HG03469 (cell line): ENCODE measurements around the gene ENOX2.

ENCODE experiments used
- ATAC-seq: cut with Tn5 transposase; IDR thresholded peaks from one replicate; pipeline ENCODE4 v1.9.1; 2021; ENCODE audit warnings: mild to moderate bottlenecking, moderate library complexity, moderate number of reproducible peaks; ENCODE audit not compliant: unreplicated experiment

ENOX2 gene

GRCh38 chrX:130702867-130703707 lies 199.9 kb downstream of the ENOX2 start:
- ATAC-seq: no peak

DNA sequence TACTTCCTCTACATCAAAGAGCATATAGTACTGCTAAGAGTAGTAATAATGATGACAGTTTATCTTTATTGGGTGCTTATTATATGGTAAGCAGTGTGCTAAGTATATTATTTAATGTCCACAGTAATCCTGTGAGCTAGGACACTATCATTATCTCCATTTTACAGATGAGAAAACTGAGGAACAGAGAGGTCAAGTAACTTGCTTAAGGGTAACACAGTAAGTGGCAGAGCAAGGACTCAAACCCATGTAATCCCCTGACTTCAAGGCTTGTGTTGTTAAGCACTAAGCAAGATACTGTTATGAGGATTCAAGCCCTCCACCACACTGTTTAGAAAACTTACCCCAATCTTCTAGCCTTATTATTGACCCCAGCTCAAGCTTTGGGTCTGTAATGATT lies 202.4 kb downstream of the ENOX2 start:
- no peak for ATAC-seq

- no peak for ATAC-seq
These were observed 203.4 kb downstream of the ENOX2 start for GRCh38 chrX:130699618-130700017.

GRCh38 chrX:130696542-130696941 lies 206.5 kb downstream of the ENOX2 start:
- ATAC-seq: no peak

GRCh38 chrX:130695931-130696330 lies 207.1 kb downstream of the ENOX2 start:
- ATAC-seq: no peak

GRCh38 chrX:130694983-130695382 lies 208.0 kb downstream of the ENOX2 start:
- no peak for ATAC-seq

- ATAC-seq: no peak
These were observed 211.4 kb downstream of the ENOX2 start for GRCh38 chrX:130691576-130691975.

DNA sequence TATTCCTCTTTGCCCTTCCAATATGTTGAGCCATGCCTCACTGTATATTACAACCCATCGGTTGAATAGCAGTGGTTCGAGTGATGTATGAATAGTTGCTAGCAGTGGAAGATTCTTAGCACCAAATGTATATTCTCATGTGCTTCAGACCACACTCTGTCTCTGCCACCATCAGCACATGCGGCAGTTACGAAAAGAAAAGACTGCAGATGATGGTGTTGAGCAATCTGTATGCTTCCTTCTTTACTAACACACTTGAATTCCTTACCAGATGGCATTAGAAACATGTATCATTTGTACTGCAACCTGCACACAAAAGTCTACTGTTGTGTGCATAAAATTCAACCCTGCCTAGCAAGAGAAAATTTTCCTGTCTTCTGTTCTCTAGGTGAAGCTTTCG lies 214.6 kb downstream of the ENOX2 start:
- ATAC-seq: no peak

- ATAC-seq: no peak
These were observed 220.0 kb downstream of the ENOX2 start for GRCh38 chrX:130682990-130683389.

- ATAC-seq: no peak
These were observed 222.6 kb downstream of the ENOX2 start for GRCh38 chrX:130680164-130681035.

- no peak for ATAC-seq
These were observed 226.1 kb downstream of the ENOX2 start for GRCh38 chrX:130676861-130677260.

- ATAC-seq: no peak
These were observed 230.8 kb downstream of the ENOX2 start for GRCh38 chrX:130672214-130672613.

DNA sequence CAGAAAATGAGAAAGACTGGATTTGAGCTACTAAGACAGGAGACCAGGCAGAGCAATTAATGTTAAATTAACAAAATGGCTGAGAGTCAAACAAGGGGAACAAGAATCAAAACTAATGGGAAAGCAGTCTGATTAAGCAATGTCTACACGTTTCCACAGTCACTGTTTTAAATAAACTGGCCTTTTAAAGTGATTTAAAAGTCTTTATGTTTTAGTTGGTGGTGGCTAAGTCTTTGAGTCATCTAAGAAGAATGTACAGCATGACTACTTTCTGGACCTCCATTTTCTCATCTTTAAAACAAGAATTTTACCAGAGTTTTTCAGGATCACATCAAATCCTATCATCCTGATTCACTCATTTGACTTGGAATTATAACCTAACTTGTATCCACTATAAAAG lies 233.8 kb downstream of the ENOX2 start:
- no peak for ATAC-seq

DNA sequence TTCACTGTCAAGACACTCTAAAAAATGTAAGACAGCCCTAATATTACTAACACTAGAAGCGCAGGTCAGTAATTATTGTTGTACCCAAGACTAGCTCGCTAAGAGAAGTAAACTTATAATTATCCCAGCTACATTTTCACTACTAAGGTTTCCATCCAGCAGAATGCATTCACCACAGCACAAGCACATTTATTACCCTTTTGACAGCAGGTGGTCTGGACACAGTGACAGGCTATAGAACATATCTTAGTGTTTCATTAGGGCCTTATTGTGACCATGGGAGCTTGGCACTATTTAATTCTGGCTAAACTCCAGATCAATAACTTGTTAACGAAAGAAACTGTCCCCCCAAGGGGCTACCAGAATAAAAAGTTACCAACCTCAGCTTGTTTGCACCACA lies 237.7 kb downstream of the ENOX2 start:
- no peak for ATAC-seq

- no peak for ATAC-seq
These were observed 244.7 kb downstream of the ENOX2 start for GRCh38 chrX:130658310-130658709.

- no peak for ATAC-seq
These were observed 248.5 kb downstream of the ENOX2 start for GRCh38 chrX:130654409-130654950.

- no peak for ATAC-seq
These were observed 250.0 kb downstream of the ENOX2 start for GRCh38 chrX:130652824-130653578.

DNA sequence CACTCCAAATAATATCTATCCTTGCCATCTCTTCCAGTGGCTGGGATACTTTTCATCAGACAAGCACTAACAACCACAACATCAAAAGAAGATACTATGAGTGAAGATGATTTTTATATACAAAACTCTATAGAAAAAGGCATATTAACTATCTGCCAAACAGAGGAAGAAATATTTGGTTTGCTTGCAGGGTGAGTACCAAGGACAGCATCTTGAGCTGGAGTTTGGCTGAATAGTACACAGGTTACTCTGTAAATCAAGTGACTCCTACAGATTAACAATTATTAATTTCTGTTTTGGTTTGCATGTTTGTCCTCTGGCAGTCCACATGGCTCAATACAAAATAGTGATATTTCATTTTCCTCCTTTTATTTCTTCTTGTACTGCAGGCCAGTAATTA lies 253.3 kb downstream of the ENOX2 start:
- ATAC-seq: no peak

- no peak for ATAC-seq
These were observed 255.5 kb downstream of the ENOX2 start for GRCh38 chrX:130647468-130647867.

DNA sequence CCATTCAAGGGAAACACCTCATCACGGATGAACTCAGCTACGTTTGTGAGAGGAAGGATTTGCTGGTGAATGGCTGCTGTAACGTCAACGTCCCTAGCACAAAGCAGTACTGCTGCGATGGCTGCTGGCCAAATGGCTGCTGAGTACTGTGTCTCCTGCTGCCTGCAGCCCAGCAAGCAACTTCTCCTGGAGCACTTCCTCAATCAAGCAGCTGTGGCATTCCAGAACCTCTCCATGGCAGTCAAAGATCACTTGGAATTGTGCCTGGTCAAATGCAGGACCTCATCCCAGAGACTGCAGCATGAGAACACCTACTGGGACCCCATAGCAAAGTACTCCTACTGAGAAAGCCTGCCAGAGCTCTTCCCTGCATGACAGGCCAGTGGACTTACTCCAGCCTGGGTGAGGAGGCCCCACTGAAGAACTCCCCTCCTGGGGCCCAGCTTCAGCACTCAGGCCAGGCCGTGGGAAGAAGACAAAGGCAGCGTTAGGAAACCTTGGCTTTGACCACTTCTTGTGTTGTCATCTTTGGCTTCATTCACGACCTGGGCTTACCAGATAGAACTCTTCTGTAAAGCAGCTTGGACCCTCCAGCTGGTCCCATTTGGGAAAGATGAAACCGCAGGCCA lies 256.9 kb downstream of the ENOX2 start:
- no peak for ATAC-seq
